ENCODE results near the gene SERPINI2.

DNA sequence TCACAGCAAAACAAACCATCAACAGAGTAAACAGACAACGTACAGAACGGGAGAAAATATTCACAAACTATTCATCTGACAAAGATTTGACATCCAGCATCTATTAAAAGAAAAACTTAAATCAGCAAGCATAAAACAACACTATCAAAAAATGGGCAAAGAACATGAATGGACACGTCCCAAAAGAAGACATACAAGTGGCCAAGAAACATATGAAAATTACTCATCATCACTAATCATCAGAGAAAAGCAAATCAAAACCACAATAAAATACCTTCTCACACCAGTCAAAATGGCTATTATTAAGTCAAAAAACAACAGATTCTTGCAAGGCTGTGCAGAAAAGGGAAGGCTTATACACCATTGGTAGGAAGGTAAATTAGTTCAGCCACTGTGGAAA lies 13.7 kb upstream of the SERPINI2 start:
- TF ChIP-seq, protein P1, sequence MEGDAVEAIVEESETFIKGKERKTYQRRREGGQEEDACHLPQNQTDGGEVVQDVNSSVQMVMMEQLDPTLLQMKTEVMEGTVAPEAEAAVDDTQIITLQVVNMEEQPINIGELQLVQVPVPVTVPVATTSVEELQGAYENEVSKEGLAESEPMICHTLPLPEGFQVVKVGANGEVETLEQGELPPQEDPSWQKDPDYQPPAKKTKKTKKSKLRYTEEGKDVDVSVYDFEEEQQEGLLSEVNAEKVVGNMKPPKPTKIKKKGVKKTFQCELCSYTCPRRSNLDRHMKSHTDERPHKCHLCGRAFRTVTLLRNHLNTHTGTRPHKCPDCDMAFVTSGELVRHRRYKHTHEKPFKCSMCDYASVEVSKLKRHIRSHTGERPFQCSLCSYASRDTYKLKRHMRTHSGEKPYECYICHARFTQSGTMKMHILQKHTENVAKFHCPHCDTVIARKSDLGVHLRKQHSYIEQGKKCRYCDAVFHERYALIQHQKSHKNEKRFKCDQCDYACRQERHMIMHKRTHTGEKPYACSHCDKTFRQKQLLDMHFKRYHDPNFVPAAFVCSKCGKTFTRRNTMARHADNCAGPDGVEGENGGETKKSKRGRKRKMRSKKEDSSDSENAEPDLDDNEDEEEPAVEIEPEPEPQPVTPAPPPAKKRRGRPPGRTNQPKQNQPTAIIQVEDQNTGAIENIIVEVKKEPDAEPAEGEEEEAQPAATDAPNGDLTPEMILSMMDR (conservative IDR thresholded peaks at IDR 0.05; ENCODE audit: low read length), result no peak
- no peak for TF ChIP-seq EZH2phosphoT487 (IDR thresholded peaks at IDR 0.05; ENCODE audit: borderline replicate concordance, low read depth, low read length)

Measured in OCI-LY7 (cell line).